Bronchial epithelial cell (primary cell): ENCODE measurements around the gene CAPS2. TPM values are rescaled to one million over a fixed set of nuclear protein-coding genes. Genes with fewer than 3 reads are reported as not detected.

Experiments
- DNase-seq: peaks from one replicate; pipeline ENCODE4 v3.0.0-alpha.2; 2010; ENCODE audit warnings: low read depth
- FAIRE-seq: peaks from 2 replicates; lab custom pipeline; 2011; peaks lifted over from hg19 to GRCh38; lab: Jason Lieb, UNC
- H3K27me3 ChIP-seq: 2 replicates; pipeline ENCODE4 v1.5.1; 2011; ENCODE audit warnings: low read length; ENCODE audit not compliant: control insufficient read depth, insufficient read depth
- H3K36me3 ChIP-seq: 2 replicates; pipeline ENCODE4 v1.5.1; 2011; ENCODE audit warnings: low read length; ENCODE audit not compliant: control insufficient read depth, insufficient read depth
- H3K4me3 ChIP-seq: 2 replicates; pipeline ENCODE4 v1.5.1; 2011; ENCODE audit warnings: mild to moderate bottlenecking, low read depth, low read length, control low read depth
- total RNA-seq: library from RNA; depleted of rRNA; stranded (reverse); fragments of >200 nt; gene quantifications from 2 replicates; pipeline ENCODE4 v1.2.1, GENCODE V29; 2014
- TF ChIP-seq, protein P1 (sequence below): IDR thresholded peaks from 2 replicates; pipeline ENCODE4 v1.5.1; 2011; ENCODE audit warnings: mild to moderate bottlenecking, moderate library complexity, low read length, control low read depth, inconsistent platforms; ENCODE audit not compliant: insufficient read depth, severe bottlenecking

CAPS2 gene
- total RNA-seq, 1 donor from 2014 or later = 1.1 TPM

DNA sequence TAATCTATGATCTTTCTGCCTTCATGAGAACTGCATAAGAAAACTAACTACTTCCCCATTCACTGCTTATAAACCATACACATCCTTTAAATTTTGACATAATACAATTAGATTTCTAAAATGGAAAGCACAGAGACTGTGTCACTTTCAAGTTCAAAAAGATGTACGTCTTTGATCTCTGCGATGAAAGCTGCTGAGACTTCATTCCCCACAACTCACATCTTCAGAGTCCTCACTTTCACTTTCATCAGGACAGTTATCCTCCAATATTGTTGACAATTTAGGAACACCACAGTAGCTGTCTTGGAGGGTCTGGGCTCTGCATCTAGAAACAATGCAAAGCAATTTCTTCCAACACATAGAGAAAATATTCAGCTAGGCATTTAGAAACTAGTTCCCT, 72.6 kb downstream of the CAPS2 start:
- no peaks in the 10 kb centered on the region for H3K27me3 ChIP-seq
- DNase-seq (no peak), FAIRE-seq (no peak)
- H3K36me3 ChIP-seq = no peaks in the 10 kb centered on the region
- TF ChIP-seq, protein P1, sequence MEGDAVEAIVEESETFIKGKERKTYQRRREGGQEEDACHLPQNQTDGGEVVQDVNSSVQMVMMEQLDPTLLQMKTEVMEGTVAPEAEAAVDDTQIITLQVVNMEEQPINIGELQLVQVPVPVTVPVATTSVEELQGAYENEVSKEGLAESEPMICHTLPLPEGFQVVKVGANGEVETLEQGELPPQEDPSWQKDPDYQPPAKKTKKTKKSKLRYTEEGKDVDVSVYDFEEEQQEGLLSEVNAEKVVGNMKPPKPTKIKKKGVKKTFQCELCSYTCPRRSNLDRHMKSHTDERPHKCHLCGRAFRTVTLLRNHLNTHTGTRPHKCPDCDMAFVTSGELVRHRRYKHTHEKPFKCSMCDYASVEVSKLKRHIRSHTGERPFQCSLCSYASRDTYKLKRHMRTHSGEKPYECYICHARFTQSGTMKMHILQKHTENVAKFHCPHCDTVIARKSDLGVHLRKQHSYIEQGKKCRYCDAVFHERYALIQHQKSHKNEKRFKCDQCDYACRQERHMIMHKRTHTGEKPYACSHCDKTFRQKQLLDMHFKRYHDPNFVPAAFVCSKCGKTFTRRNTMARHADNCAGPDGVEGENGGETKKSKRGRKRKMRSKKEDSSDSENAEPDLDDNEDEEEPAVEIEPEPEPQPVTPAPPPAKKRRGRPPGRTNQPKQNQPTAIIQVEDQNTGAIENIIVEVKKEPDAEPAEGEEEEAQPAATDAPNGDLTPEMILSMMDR = no peak
- no peak overlapping the region for H3K4me3 ChIP-seq

DNA sequence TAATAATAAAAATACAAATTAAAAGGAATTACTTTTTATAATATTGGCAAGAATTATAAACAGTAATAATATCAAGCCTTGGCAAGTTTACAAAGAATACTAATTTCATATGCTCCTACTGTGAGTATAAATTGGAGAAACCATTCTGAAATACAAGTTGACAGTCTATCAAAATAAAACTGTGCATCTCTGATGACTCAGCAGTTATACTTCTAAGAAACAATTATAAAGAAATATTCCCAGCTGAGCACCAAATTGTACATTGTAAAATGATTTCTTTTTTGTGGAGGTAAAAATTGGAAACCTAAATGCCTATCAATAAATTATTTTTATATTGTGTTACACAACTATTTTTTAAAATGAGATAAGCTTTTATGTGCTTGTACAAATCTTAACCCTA, 85.0 kb downstream of the CAPS2 start:
- no peaks in the 10 kb centered on the region for H3K27me3 ChIP-seq
- no peak for FAIRE-seq
- no peak overlapping the region for H3K4me3 ChIP-seq
- TF ChIP-seq, protein P1 = no peak
- no peak for DNase-seq
- no peaks in the 10 kb centered on the region for H3K36me3 ChIP-seq

DNA sequence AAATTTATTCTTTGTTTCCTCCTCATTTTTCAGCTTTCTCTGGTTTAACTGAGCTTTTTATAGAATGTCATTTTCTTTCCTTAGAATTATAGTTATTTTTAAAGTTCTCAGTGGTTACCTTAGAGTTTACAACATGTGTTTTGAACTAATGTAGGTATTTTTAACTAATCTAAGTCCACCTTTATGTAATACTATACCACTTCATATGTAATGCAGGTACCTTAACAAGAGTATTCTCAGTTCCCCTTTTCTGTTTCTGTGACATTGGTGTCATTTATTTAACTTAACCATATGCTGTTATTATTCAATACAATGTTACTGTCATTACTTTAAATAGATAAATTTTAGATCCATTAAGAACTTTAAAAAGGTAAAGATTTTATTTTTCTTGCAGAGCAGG, 90.1 kb downstream of the CAPS2 start:
- TF ChIP-seq, protein P1 = no peak
- Histone ChIP-seq H3K36me3 (no peaks in the 10 kb centered on the region), H3K4me3 (no peak overlapping the region), H3K27me3 (no peaks in the 10 kb centered on the region)
- no peak for DNase-seq
- no peak for FAIRE-seq

DNA sequence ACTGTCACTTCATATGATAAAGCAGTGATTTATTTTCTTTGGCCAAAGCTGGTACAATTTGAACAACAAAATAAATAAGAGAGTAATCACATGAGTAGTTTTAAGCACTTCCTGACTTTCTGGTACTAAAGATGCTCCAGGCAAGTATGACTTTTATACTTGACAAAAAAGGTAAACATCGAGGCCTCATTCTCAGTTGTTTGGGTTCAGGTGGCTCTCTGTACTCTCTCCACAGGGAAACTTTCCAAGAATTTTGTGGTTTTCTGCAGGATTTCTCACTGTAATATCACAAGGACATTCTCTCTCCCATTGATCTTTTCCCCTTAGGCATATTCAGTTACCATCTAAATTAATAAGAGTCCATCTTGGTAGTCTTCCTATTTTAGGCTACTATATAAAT, 93.9 kb downstream of the CAPS2 start:
- peak; percentile 50 for DNase-seq
- H3K36me3 ChIP-seq = no peaks in the 10 kb centered on the region
- no peak overlapping the region for H3K4me3 ChIP-seq
- FAIRE-seq = no peak
- H3K27me3 ChIP-seq = no peaks in the 10 kb centered on the region
- TF ChIP-seq, protein P1 = no peak

DNA sequence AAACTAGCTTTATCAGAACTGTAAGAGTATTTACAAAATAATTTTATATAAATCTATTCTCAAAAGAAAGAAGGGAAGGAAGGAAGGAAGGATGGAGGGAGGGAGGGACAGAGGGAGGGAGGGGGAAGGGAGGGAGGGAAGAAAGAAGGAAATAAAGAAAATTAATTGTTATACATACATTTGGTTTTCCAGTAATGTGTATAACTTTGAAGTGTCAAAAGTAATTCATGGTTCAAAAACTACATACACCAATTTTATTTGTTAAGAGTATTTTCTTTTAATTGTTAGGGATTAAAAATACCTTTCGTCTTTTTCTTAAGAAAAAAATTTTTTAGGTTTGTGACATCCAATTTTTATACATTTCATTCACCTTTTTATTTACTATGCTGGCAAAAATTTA, 103.0 kb downstream of the CAPS2 start:
- TF ChIP-seq, protein P1 = no peak
- H3K36me3 ChIP-seq = no peaks in the 10 kb centered on the region
- no peak for FAIRE-seq
- DNase-seq = no peak
- H3K4me3 ChIP-seq = no peak overlapping the region
- no peaks in the 10 kb centered on the region for H3K27me3 ChIP-seq

Other genes starting within 250 kb of the CAPS2 start
- under 0.01 TPM in 1 of 2 replicates, not detected in the other for gene KCNC2, start 120.5 kb downstream of the CAPS2 start, total RNA-seq
- gene GLIPR1L1, start 4.3 kb upstream of the CAPS2 start, total RNA-seq = not detected in 2 replicates
- 0.26 and 0.64 TPM in 2 replicates for gene GLIPR1L2, start 60.8 kb upstream of the CAPS2 start, total RNA-seq
- gene GLIPR1, start 150.4 kb upstream of the CAPS2 start, total RNA-seq = 5.8 and 15.0 TPM in 2 replicates
- gene KRR1, start 181.3 kb upstream of the CAPS2 start, total RNA-seq = 23.2 and 30.8 TPM in 2 replicates